HG02885 (cell line): ENCODE data around the gene RNPEPL1.
A peak's percentile ranks its signal among the peaks of the same experiment; 100 is the strongest.
"Not testable (repeated sequence)": the region's sequence is repeated elsewhere in the genome, so short reads cannot be mapped to it uniquely, and the experiment has no call there.

Source experiments
- ATAC-seq: cut with Tn5 transposase; IDR thresholded peaks from one replicate; pipeline ENCODE4 v1.9.1; 2021; ENCODE audit warnings: mild to moderate bottlenecking; ENCODE audit not compliant: unreplicated experiment, poor library complexity

RNPEPL1 gene

GRCh38 chr2:240538031-240538780 is 30.1 kb upstream of the RNPEPL1 start:
- no peak for ATAC-seq

- ATAC-seq, result not testable (repeated sequence)
These were observed 29.2 kb upstream of the RNPEPL1 start for GRCh38 chr2:240539101-240539500.

GRCh38 chr2:240539906-240540305 is 28.4 kb upstream of the RNPEPL1 start:
- no peak for ATAC-seq

- ATAC-seq, result no peak
These were observed 17.0 kb upstream of the RNPEPL1 start for GRCh38 chr2:240551288-240551687.

GRCh38 chr2:240551811-240552210 is 16.5 kb upstream of the RNPEPL1 start:
- no peak for ATAC-seq

GRCh38 chr2:240553956-240554480 is 14.3 kb upstream of the RNPEPL1 start:
- no peak for ATAC-seq

- no peak for ATAC-seq
These were observed 13.4 kb upstream of the RNPEPL1 start for GRCh38 chr2:240554767-240555493.

GRCh38 chr2:240555541-240556250 is 12.6 kb upstream of the RNPEPL1 start:
- no peak for ATAC-seq

DNA sequence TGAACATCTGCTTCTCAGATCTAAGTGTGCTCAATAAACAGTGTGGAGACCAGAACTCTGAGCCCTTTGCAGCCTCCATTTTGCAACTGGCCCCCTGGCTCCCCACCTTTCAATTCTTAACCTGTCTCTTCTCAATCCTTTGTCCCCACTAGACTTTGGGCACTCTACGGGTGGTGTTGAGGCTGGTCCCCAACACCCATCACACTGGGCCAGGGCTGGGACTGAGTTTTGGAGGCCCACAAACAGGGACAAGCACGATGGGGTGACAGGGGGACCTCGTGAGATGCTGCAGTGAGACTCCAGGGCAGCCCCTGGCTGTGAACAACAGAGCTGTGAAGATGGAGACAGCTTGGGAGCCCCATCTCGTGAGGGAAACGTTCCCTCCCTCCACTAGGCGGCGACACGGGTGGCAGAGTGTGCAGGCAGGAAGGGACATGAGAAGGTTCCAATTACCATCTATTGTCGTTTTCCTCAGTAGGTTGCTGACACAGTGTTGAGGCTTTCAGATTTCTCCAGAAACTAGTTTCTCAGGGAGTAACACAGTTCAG is 11.7 kb upstream of the RNPEPL1 start:
- no peak for ATAC-seq

DNA sequence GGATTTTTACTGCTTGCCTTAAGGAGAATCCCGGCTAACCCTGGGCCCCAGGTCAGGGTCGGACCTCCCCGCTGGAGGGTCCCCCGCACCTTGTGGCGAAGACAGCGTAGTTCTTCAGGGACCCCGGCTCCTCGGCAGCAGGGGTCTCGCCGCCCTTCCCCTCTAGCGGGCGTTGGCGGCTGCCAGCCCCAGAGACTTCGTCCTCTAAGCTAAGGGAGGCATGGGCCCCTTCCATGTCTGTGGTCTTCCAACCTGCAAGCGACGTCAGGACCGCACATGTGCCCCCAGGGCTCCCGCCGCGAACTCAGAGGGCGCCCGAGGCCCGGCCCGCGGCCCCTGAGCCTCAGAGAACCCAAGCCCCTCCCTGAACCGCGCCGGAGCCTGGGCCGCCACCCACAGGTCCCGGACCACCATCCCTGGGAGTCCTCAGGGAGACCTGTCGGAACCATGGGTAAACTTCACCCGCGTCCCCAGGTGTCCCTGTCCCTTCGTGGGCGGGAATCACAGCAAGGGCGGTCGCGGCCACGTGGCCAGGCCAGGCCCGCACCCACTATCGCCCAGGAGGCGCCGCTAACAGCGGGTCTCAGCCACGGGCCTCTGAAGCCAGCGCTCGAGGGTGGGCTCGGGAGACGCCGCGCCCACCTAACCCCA is 11.1 kb upstream of the RNPEPL1 start:
- no peak for ATAC-seq

DNA sequence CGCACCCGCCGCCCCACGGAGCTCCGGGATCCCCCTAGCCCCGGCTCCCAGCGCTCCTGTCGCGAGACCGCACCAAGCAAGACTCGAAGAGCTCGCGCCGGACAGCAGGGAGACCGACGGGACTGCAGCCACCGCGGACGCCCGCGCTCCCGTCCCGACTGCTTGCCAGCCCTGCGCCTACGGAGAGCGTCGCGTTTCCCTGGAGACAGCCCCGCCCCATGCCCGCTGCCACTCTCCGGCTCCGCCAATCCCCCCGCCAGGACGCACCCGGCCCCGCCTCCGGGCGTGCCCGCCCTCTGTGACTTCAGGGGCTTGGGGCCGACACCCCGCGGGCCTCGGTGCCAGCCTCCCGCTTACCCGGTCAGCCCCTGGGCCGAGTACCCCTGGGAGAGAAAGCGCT is 10.5 kb upstream of the RNPEPL1 start, which contains the start of gene ANKMY1:
ANKMY1 (minus strand) TSS at position 181 of the 400 bp plus-strand sequence. CDS start 653 bp downstream, outside the sequence.
- no peak for ATAC-seq

GRCh38 chr2:240558236-240558761 is 10.0 kb upstream of the RNPEPL1 start:
- no peak for ATAC-seq

- no peak for ATAC-seq
These were observed 9.0 kb upstream of the RNPEPL1 start for GRCh38 chr2:240559286-240559685.

GRCh38 chr2:240560084-240560479 is 8.2 kb upstream of the RNPEPL1 start, which contains the start of gene DUSP28:
TSS of gene DUSP28 (plus strand) at chr2:240560357. CDS start at chr2:240560685, 328 bp downstream.
- peak; percentile 61 for ATAC-seq

DNA sequence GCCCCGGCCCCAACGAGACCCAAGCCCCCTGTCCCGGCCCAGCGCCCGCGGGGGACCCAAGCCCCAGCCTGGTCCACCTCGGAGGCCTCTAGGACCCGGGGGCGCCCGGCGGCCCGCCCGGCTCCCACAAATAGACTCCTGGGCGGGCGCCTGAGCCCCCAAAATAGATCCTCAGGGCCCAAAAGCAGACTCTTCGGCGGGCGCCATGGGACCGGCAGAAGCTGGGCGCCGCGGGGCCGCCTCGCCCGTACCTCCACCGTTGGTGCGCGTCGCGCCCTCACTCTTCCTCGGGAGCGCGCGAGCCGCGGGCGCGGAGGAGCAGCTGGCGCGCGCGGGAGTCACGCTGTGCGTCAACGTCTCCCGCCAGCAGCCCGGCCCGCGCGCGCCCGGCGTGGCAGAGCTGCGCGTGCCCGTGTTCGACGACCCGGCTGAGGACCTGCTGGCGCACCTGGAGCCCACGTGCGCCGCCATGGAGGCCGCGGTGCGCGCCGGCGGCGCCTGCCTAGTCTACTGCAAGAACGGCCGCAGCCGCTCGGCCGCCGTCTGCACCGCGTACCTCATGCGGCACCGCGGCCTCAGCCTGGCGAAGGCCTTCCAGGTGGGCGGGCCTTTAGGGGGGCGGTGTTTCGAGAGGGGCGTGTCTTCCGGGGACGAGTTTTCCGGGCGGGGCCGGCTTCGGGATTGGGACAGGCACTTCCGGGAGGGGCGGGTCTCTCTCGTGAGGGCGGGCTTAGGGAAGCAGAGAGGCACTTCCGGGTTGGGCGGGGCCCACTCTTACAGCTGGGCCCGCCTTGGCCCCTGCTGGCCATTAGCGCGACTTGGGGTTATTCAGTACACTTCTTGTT is 7.6 kb upstream of the RNPEPL1 start:
- ATAC-seq, result peak; percentile 66

- ATAC-seq, result peak; percentile 1
These were observed 6.8 kb upstream of the RNPEPL1 start for GRCh38 chr2:240561325-240561971.

- not testable (repeated sequence) for ATAC-seq
These were observed 5.1 kb upstream of the RNPEPL1 start for GRCh38 chr2:240563231-240563630.

DNA sequence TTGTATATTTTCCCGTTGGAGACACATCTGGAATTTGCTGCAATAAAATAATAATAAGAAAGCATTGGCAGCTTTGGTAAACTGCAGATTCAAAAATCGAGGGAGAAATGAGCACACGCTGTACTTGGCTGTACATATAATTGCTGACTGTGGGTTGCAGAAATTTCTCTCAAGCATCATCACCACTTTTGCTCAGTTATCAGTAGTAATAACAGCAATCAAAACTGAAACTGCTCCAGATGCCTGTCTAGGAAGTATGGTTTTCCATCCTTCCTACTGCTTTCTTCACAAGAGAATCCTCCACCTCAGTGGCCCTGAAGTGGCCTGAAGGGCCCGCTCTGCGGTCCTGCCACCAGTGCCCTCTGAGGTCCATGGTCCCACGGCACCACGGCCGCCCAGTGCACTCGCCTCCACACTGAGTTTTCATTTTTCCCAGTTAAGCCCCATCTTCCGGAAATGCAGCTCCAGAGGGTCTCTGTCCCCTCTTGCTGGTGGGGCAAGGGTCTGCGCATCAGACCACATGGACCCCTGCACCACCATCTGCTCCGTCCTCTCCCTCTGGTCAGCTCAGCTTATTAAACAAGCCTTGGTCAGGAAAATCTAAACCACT is 4.2 kb upstream of the RNPEPL1 start:
- ATAC-seq, result no peak
